Activated T-helper 9 cell treated with anti-CD3 and anti-CD28 coated beads, Interleukin-2, amount 50 U/mL, for 16 hours (primary cell): Measurements from ENCODE around the gene OR10A3.
A peak's percentile ranks its signal among the peaks of the same experiment; 100 is the strongest.
"Not testable (repeated sequence)": the region's sequence is repeated elsewhere in the genome, so short reads cannot be mapped to it uniquely, and the experiment has no call there.

Experiments
- DNase-seq: peaks from one replicate; pipeline ENCODE4 v3.0.0-alpha.2; 2020; ENCODE audit warnings: low read depth

OR10A3 gene, protein sequence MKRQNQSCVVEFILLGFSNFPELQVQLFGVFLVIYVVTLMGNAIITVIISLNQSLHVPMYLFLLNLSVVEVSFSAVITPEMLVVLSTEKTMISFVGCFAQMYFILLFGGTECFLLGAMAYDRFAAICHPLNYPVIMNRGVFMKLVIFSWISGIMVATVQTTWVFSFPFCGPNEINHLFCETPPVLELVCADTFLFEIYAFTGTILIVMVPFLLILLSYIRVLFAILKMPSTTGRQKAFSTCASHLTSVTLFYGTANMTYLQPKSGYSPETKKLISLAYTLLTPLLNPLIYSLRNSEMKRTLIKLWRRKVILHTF

DNA sequence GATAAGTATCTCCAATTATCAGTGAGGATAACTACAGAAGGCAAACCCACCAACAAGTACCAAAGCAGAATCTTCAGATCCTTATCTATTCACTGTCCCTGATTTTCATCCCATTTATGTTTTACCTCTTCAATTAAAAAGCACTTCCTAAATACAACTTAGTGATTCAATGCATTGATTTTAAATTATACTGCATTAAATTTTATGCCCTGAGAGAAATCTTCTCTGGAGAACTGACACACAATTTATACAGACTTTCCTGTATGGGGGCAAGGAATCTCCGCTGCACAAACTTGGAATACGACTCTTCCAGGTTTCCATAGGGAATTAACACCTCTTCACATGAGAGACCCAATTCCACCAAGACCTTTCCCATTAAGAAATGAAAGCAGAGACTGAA is at the start of gene OR10A3:
TSS of gene OR10A3 (minus strand) at position 101 of the 400 bp plus-strand sequence. CDS start 2,188 bp downstream, outside the sequence.
- no peak for DNase-seq

- not testable (repeated sequence) for DNase-seq
Measured at GRCh38 chr11:7987560-7987883, 46.0 kb upstream of the OR10A3 start.

GRCh38 chr11:7986768-7987559 is 45.5 kb upstream of the OR10A3 start, which contains the start of gene EIF3F:
Gene EIF3F, plus strand, starts transcription at chr11:7987337. Its CDS starts 16 bp downstream, at chr11:7987353.
- DNase-seq = peak; percentile 77

DNA sequence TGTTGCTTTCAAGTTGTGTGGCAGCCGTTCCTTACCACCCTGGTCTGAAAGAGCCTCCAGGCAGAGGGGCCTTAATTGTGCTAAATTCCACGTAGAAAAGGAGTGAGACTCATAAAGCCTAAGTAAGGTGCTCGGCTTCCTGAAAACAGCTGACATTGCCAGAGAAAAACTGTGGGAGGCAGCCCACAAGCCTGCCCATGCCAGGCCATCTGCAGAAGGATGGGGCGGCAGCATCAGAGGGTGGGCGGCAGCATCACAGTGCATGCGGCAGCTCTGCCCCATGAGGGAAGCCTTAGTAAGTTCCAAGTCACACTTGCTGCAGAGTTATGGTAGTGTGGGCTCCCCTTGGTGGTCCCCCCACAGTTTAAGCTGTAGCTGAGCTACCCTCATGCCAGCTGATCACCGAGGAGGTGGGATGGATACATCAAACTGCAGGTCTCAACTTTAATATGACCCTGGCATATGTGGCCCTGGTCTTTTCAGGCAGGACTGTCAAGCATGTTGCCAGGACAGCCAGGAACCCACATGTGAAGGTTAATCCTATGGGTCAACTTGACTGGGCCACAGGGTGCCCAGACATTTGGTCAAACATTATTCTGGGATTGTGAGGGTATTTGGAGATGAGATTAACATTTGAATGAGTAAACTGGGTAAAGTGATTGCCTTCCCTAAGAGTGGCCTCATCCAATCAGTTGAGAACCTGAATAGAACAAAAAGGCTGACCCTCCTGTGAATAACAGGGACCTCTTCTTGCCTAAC is 42.5 kb upstream of the OR10A3 start:
- DNase-seq = no peak

DNA sequence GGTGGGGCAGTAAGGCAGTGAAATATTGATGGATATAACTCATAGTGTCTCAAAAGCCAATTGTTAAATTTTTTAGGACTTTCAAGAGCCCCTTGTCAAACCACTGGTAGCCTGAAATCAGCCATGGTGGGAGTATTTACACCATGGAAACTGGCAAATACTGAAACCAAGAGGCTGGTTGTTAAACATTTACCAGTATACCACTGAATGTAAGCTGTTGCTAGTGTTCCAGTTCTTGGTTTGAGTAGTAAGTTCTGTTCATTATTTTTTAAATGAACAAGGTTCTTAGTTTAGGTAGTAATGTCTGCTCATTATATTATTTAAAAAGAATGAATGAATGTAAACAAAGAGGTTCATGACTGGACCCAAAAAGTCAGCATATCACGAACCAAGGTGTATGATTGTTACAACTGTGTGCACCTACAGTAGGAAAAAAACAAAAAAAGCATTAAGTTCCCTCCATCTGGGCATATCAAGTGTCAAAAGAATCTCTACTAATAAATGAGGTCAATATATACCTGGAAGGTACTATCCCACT is 41.1 kb upstream of the OR10A3 start:
- DNase-seq = no peak

DNA sequence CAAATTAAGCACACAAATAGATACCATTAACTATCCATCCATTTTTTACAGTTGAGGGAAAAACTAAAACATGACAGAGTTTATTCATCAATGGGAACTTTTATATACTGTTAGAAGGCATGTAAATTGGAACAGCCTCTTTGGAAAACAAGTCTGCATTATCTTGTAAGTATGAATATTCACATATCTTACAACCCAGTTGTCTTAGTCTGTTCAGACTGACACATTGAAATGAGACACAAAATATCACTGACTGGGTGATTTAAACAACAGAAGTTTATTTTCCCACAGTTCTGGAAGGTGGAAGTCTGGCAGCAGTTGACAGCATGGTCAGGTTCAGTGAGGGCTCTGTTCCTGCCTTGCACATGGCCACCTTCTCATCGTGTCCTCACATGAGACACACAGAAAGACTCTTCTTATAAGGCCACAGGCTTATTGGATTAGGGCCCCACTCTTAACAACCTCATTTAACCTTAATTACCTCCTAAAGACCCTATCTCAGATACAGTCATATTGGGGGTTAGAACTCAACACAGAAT is 40.2 kb upstream of the OR10A3 start:
- no peak for DNase-seq

GRCh38 chr11:7977232-7977917 is 35.9 kb upstream of the OR10A3 start:
- DNase-seq = no peak

- no peak for DNase-seq
Measured at GRCh38 chr11:7974668-7975067, 33.2 kb upstream of the OR10A3 start.

DNA sequence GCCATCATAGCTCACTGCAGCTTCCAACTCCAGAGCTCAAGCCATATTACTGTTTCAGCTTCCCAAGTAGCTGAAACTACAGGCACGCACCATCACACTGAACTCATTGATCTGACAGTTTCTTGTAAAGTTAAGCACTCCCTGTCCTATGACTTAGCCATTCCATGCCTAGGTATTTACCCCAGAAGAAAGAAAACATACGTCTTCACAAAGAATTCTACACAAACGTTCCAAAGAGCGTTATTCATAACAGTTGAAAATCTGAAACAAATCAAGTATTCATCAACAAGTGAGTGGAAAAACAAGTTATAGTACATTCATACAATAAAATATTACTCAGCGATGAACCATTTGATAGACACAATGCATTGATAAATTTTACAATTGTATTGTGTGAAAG is 31.5 kb upstream of the OR10A3 start:
- no peak for DNase-seq

- no peak for DNase-seq
Measured at GRCh38 chr11:7971846-7972245, 30.3 kb upstream of the OR10A3 start.

- DNase-seq = no peak
Measured at GRCh38 chr11:7969756-7970646, 28.5 kb upstream of the OR10A3 start.

GRCh38 chr11:7968686-7969085 is 27.2 kb upstream of the OR10A3 start:
- DNase-seq = no peak

GRCh38 chr11:7967826-7968225 is 26.3 kb upstream of the OR10A3 start:
- DNase-seq = no peak

DNA sequence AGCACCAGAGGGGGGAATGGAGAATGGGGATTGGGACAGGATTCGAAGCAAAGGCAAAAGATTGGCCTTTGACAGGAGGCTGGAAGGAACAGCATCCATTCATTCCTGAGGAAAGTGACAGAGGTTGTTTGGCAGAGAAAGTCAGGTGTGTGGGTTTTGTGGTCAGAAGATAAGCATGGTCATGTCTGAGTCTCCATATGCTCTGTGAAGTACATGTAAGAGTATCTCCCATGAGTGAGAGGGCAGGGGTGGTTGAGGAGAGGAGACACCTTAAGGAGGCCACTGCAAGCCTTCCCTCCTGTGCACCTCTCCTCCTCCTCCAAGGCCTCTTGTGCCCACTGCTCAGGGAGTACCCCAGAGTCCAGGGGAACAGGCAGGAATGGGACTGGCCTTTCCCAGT is 25.6 kb upstream of the OR10A3 start:
- no peak for DNase-seq

- no peak for DNase-seq
Measured at GRCh38 chr11:7965386-7965785, 23.9 kb upstream of the OR10A3 start, which contains the start of gene NLRP10. Gene NLRP10, minus strand, starts transcription at chr11:7965447. Its CDS starts 1,952 bp downstream, at chr11:7963495.

GRCh38 chr11:7964873-7965272 is 23.4 kb upstream of the OR10A3 start:
- DNase-seq = no peak

DNA sequence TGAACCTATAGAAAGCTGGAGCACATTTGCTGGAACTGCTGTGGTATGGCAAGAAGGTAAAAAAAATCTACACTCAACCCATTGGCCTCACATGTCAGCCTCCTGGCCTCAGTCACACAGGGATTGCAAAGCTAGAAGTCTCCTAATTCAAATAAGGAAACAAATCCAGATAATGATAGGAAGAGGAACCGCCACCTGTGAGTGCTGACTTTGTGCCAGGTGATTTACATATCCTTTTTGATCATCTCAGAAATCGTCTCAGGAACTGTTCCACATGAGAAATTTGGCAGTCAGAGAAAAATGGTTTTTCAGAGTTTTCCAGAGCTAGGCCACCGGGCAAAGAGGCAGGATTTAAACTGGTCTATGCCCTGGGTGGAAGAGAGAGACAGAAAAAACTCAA is 22.8 kb upstream of the OR10A3 start:
- DNase-seq = no peak

DNA sequence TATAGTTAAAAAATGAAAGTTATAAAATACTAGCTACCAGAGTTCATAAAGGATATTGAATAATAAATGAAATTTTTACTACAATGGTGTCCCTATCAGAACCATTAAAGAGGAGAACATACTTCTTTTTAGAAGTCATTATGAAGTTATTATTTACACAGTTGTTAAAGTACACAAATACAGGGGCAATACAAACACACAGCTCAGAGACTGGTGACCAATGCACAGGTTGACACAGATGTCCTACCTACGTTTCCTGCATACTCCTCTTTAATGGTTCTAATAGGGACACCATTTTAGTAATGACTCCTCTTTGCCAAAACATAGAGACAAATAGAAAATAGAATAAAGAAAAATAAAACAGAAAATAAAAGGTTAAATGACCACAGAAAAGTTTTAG is 13.7 kb upstream of the OR10A3 start:
- no peak for DNase-seq

- no peak for DNase-seq
Measured at GRCh38 chr11:7949934-7950333, 8.4 kb upstream of the OR10A3 start.

DNA sequence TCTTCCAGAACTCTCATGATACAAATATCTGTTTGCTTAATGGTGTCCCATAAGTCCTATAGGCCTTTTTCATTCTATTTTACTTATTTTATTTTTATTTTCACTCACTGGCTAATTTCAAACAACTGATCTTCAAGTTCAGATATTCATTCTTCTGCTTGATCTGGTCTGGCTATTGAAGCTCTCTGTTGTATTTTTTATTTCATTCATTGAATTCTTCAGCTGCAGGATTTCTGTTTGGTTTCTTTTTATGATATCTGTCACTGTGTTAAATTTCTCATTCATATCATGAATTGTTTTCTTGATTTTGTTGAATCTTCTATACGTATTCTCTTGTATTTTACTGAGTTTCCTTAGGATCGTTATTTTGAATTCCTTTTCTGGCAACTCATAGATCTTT is 2.6 kb upstream of the OR10A3 start:
- no peak for DNase-seq
